NCI-H2227 (cell line): Measurements from ENCODE around the gene SALL3.

Experiments used
- DNase-seq: peaks from one replicate; lab custom pipeline; 2025; ENCODE audit not compliant: unreplicated experiment; lab: John Stamatoyannopoulos, UW

The SALL3 gene

DNA sequence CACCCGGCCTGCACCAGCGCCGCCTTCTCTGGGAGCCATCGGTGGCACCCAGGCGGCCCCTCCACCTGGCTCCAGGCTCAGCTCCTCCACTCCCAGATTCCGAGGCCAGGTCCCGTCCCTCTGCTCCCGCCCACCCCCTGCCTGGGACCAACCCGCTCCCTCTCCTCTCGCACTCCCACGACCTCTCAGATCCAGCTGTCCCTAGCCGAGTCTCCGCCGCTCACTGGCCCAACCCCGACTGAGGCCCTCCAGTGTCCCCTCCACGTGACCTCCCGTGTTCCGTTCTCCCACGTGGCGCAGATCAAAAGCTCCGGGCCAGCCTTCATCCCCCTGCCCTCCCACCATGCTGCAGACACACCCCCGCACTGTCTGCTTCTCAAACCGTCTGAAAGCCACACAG is 14.4 kb upstream of the SALL3 start:
- no peak for DNase-seq

- DNase-seq = no peak
Observed at GRCh38 chr18:78965917-78966792, 13.5 kb upstream of the SALL3 start.

GRCh38 chr18:78966793-78967106 is 12.9 kb upstream of the SALL3 start:
- no peak for DNase-seq

GRCh38 chr18:78967692-78968091 is 11.9 kb upstream of the SALL3 start:
- DNase-seq = no peak

DNA sequence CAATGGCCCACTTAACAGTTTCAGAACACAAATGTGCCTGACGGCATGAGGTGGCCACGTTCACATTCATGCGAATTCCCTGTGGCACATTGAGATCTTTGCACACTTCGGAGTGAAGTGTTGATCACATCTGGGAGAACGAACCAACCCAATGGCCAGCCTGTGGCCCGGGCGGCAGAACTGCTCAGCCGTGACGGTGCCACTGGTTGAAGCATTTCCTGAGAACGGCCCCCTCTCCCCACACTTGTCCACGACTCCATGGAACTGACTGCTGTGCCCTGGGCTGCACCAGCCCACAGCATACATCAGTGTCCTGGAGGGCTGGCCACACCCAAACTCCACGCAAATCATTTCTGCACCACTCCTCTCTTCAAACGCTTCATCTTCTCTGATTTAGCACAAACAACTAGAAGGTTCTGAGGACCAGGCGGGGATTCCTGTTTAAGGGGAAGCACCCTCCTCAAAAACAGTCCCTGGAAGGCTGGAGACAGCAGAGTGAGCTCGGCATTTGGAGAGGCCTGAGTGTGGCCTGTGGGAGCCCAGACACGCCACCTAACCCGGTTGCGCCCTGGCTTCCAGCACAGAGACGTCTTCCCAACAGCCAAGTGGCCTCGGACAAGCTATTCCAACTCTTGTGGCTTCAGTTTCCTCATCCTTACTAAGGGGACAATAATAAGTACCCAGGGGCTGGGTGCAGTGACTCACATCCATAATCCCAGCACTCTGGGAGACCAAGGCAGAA is 9.9 kb upstream of the SALL3 start:
- DNase-seq = no peak

GRCh38 chr18:78970774-78971333 is 8.8 kb upstream of the SALL3 start:
- no peak for DNase-seq

GRCh38 chr18:78971511-78972245 is 7.9 kb upstream of the SALL3 start:
- no peak for DNase-seq

DNA sequence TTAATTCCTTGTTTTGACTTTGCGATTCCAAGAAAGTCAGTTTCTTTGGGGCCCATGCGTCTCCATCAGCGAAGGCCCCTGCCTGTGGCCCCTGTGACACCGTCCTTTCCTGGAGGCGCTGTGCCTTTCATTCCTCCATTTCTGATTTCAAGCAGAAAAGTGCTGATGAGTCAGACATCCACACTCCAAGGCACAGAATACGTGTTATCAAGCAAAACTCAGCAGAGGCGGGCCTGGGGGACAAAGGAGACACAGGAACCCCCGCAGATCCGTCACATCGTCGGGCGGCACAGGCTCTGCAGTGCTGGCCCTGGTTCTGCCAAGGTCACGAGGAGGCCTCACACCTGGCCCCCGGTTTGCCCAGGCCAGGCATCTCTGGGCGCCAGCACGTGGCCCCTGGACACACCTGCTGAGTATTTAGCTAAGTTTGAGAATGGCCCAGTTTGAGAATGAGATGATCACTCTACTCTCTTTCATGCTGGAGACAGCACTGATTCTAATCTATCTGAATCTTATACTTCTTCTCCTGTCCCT is 7.2 kb upstream of the SALL3 start:
- no peak for DNase-seq

DNA sequence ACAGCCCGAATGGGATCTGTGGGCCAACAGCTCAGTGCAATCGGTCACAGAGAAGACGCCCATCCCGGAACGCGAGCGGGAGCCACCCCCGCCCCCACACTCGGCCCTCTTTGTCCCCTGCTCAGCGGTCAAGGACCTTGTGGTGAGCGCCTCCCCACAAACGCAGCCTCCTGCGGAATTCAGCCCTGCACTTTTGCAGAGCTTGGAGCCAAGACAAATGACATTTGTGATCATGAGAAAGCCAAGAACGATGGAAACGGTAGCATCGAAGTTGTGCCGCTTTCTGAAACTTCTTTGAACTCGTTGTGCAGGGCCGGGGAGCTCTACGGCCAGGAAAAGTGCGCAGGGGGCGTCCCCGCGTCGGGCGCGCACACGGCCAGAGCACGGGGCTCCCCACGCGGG is 6.7 kb upstream of the SALL3 start:
- DNase-seq = no peak

DNA sequence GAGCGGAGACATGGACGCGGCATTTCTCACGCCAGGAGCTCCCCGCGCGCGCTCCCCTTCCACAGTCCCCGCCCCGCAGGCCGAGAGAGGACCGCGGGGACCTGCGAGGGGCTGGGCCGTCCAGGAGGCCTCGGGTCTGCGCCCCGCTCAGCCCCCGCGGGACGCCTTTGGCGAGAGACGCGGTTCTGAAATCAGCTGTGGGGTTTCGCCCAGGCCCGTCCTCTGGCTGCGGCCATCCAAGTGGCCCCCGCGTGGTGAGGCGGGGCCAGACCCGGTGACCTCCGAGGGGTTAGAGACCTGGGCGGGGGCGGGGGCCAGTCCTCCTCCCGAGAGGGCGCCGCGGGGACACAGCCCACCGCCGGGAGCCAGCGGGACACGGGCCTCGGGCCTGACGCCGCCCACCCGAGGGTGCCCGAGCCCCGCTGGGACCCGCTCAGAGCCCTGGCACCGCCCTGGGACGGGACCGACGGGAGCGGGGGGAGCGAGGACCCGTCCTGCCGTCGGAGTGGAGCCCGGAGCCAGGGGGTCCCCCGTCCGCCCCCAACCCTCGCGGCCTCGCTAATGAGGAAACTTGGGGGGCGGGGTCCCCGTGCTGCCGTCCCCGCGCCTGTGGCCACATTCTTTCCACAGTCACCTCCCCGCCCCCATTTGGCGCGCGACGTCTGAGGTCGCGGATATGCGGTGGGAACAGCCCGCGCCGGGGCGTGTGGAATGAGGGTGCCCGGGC is 6.1 kb upstream of the SALL3 start:
- no peak for DNase-seq

GRCh38 chr18:78974115-78974761 is 5.4 kb upstream of the SALL3 start:
- no peak for DNase-seq

- DNase-seq = no peak
Observed at GRCh38 chr18:78975292-78975691, 4.3 kb upstream of the SALL3 start.

GRCh38 chr18:78975699-78976335 is 3.8 kb upstream of the SALL3 start:
- no peak for DNase-seq

DNA sequence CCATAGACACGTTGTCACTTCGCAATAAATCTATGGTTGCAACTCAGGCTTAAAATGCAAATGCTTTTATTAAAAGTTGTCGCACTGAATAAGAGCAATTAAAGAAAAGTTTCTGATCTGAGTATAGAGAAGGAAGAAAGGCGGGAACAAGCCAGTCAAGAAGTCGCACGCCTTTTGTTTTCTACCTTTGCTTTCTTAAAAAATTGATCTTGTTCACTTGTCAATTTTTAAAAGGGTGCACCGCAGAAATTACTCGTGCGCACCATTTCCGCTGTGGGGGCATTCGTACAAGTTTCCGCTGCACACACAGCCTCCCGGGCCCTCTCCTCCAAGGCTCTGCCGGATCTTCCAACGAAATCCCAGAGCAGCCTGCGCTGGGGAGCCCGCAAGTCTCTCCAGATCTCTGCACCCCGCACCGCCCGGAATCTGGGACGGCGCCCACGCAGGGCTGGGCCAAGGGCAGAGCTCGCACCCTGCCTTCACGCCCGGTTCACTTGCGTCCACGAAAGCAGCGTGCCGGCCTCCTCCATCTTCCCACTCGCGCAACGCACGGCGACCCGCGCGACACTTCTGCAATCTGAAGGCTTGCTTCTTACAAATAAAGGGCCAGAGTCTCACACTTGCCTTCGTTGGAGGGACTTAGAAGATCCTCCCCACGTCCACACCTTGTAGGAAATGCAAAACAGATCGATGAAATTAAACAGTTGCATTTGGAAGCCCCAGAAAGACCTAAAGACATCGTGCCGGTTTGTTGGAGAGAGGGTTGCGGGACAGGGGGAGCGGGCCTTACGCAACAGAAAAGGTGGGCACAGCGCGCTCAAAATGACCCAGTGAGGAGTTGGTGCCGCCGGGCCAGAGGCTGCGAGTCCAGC is 2.6 kb upstream of the SALL3 start:
- DNase-seq = no peak

GRCh38 chr18:78977637-78978348 is 1.8 kb upstream of the SALL3 start:
- no peak for DNase-seq

DNA sequence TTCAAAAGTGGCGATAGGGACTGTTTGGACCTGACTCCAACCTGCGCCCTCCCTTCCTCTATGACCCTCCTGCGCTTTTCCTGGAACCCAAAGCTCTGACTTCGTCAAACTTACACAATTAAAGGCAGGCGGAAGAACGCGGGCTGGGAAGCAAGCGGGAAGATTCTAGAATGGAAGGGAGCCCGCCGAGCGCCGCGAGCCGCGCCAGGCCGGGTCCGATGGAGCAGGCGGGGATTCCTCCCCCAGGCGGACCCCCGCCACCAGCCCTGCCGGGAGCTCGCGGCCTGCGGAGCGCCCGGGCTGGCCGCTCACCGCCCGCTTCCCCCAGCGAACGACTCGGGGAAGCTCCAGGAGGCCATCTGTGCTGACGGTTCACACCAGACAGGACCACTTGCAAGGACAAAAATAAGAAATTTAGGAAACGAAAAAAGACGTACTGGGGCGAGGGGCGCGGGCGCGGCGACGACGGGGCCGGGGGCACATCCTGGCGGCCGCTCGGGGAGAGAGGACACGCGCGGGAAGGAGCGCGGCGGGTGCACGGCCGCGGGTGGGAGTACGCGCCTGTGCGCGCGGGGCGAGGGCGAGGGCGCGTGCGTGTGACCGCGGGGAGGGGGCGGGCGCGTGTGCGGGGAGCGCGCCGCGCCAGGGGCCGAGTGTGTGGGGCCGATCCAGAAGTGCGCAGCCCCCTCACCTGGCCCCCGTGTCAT is 1.1 kb upstream of the SALL3 start:
- DNase-seq = no peak

- no peak for DNase-seq
Observed at GRCh38 chr18:78979056-78979729, 425 bp upstream of the SALL3 start.
